H9 (cell line): Measurements from ENCODE around the gene EPN1. TPM values are rescaled to one million over a fixed set of nuclear protein-coding genes. Genes with fewer than 3 reads are reported as not detected.

Experiments used
- DNase-seq: peaks from one replicate; pipeline ENCODE4 v3.0.0-alpha.2; 2017
- H2AFZ ChIP-seq: one replicate; pipeline ENCODE4 v1.6.1; 2013; ENCODE audit warnings: mild to moderate bottlenecking, low read length, control low read depth, moderate library complexity
- H2AK5ac ChIP-seq: 2 replicates; pipeline ENCODE4 v1.6.1; 2013; ENCODE audit warnings: low read length, control low read depth, mixed read lengths; ENCODE audit not compliant: insufficient read length
- H2BK120ac ChIP-seq: one replicate; pipeline ENCODE4 v1.6.1; 2013; ENCODE audit warnings: low read depth, mild to moderate bottlenecking, low read length, control low read depth, inconsistent platforms; ENCODE audit not compliant: poor library complexity, severe bottlenecking
- H2BK12ac ChIP-seq: 2 replicates; pipeline ENCODE4 v1.6.1; 2013; ENCODE audit warnings: low read length, control low read depth, mixed read lengths, low read depth; ENCODE audit not compliant: insufficient read length
- H2BK15ac ChIP-seq: 2 replicates; pipeline ENCODE4 v1.6.1; 2013; ENCODE audit warnings: low read depth, low read length, control low read depth
- H2BK20ac ChIP-seq: one replicate; pipeline ENCODE4 v1.6.1; 2013; ENCODE audit warnings: low read depth, mild to moderate bottlenecking, low read length, control low read depth, inconsistent platforms; ENCODE audit not compliant: poor library complexity, severe bottlenecking
- H2BK5ac ChIP-seq: 2 replicates; pipeline ENCODE4 v1.6.1; 2013; ENCODE audit warnings: low read length, control low read depth, mixed read lengths; ENCODE audit not compliant: insufficient read length
- H3K14ac ChIP-seq: 2 replicates; pipeline ENCODE4 v1.6.1; 2013; ENCODE audit warnings: low read length, control low read depth; ENCODE audit not compliant: insufficient read depth
- H3K18ac ChIP-seq: 2 replicates; pipeline ENCODE4 v1.6.1; 2013; ENCODE audit warnings: low read depth, mild to moderate bottlenecking, mixed read lengths, low read length, control low read depth; ENCODE audit not compliant: insufficient read length
- H3K23ac ChIP-seq: 2 replicates; pipeline ENCODE4 v1.6.1; 2013; ENCODE audit warnings: low read length, control low read depth, mixed read lengths, low read depth; ENCODE audit not compliant: insufficient read length
- H3K23me2 ChIP-seq: 2 replicates; pipeline ENCODE4 v1.6.1; 2013; ENCODE audit warnings: low read depth, mild to moderate bottlenecking, mixed read lengths, low read length, control low read depth; ENCODE audit not compliant: insufficient read length, poor library complexity, severe bottlenecking
- H3K27ac ChIP-seq: 2 replicates; pipeline ENCODE4 v1.5.1; 2013; ENCODE audit warnings: low read length, control low read depth, mixed read lengths, low read depth; ENCODE audit not compliant: insufficient read length
- H3K27me3 ChIP-seq: 2 replicates; pipeline ENCODE4 v1.6.1; 2013; ENCODE audit warnings: low read length, control low read depth, inconsistent platforms; ENCODE audit not compliant: insufficient read depth
- H3K4ac ChIP-seq: 2 replicates; pipeline ENCODE4 v1.6.1; 2013; ENCODE audit warnings: low read depth, mild to moderate bottlenecking, control low read depth, inconsistent platforms, low read length, moderate library complexity
- H3K4me1 ChIP-seq: 2 replicates; pipeline ENCODE4 v1.6.1; 2013; ENCODE audit warnings: low read length, control low read depth, inconsistent platforms; ENCODE audit not compliant: insufficient read depth
- H3K4me2 ChIP-seq: 2 replicates; pipeline ENCODE4 v1.6.1; 2013; ENCODE audit warnings: low read length, control low read depth, mixed read lengths; ENCODE audit not compliant: insufficient read length, insufficient read depth
- H3K56ac ChIP-seq: 2 replicates; pipeline ENCODE4 v1.6.1; 2013; ENCODE audit warnings: low read depth, mild to moderate bottlenecking, mixed read lengths, low read length, control low read depth; ENCODE audit not compliant: insufficient read length
- H3K79me1 ChIP-seq: 2 replicates; pipeline ENCODE4 v1.6.1; 2013; ENCODE audit warnings: low read depth, mild to moderate bottlenecking, moderate library complexity, low read length, control low read depth, inconsistent platforms; ENCODE audit not compliant: insufficient read depth, poor library complexity, severe bottlenecking
- H3K79me2 ChIP-seq: 2 replicates; pipeline ENCODE4 v1.6.1; 2013; ENCODE audit warnings: low read length, control low read depth, inconsistent platforms; ENCODE audit not compliant: insufficient read depth
- H3K9ac ChIP-seq: 2 replicates; pipeline ENCODE4 v1.6.1; 2013; ENCODE audit warnings: low read length, control low read depth, mixed read lengths; ENCODE audit not compliant: insufficient read length; ENCODE audit errors: extremely low read depth
- H3K9me3 ChIP-seq: one replicate; pipeline ENCODE4 v1.6.1; 2013; ENCODE audit warnings: low read depth, low read length, inconsistent platforms; ENCODE audit not compliant: control insufficient read depth
- H3T11ph ChIP-seq: one replicate; pipeline ENCODE4 v1.6.1; 2013; ENCODE audit warnings: mild to moderate bottlenecking, low read length, control low read depth, inconsistent platforms
- H4K20me1 ChIP-seq: one replicate; pipeline ENCODE4 v1.6.1; 2013; ENCODE audit not compliant: control insufficient read depth, insufficient read length, insufficient read depth
- H4K5ac ChIP-seq: 2 replicates; pipeline ENCODE4 v1.6.1; 2013; ENCODE audit warnings: low read depth, mild to moderate bottlenecking, mixed read lengths, low read length, control low read depth; ENCODE audit not compliant: insufficient read length
- H4K8ac ChIP-seq: replicated peaks from 2 replicates; pipeline ENCODE4 v1.6.1; 2013; ENCODE audit warnings: low read length, control low read depth, mixed read lengths, low read depth; ENCODE audit not compliant: insufficient read length
- H4K91ac ChIP-seq: 2 replicates; pipeline ENCODE4 v1.6.1; 2013; ENCODE audit warnings: low read depth, mild to moderate bottlenecking, moderate library complexity, mixed read lengths, low read length, control low read depth; ENCODE audit not compliant: insufficient read length
- H3K27ac Mint-ChIP-seq, 3 experiments: 2 replicates in 2 of 3; 3 replicates in 1 of 3; pipeline ENCODE4 v1.8.0; 2020 to 2021; ENCODE audit warnings: mixed read lengths in 3 of 3, mild to moderate bottlenecking in 1 of 3, moderate library complexity in 1 of 3
- H3K27me3 Mint-ChIP-seq: 2 replicates; pipeline ENCODE4 v1.8.0; 2021; ENCODE audit warnings: low read depth, mild to moderate bottlenecking, moderate library complexity, mixed read lengths
- H3K36me3 Mint-ChIP-seq, 3 experiments: 2 replicates in 2 of 3; 3 replicates in 1 of 3; pipeline ENCODE4 v1.8.0; 2020 to 2021; ENCODE audit warnings: low read depth in 3 of 3, mixed read lengths in 3 of 3; ENCODE audit not compliant: insufficient read depth in 1 of 3
- H3K4me1 Mint-ChIP-seq, 2 experiments: 2 replicates each; pipeline ENCODE4 v1.8.0; 2020; ENCODE audit warnings: mixed read lengths in 2 of 2
- H3K4me3 Mint-ChIP-seq, 2 experiments: 2 replicates in 1 of 2; 3 replicates in 1 of 2; pipeline ENCODE4 v1.8.0; 2020 to 2021; ENCODE audit warnings: mild to moderate bottlenecking in 2 of 2, mixed read lengths in 2 of 2, moderate library complexity in 1 of 2
- H3K9me3 Mint-ChIP-seq, 2 experiments: 2 replicates in 1 of 2; 3 replicates in 1 of 2; pipeline ENCODE4 v1.8.0; 2020; ENCODE audit warnings: mild to moderate bottlenecking in 2 of 2, mixed read lengths in 2 of 2, moderate library complexity in 1 of 2
- WGBS: extraction: QIAGEN DNeasy Blood & Tissue Kit; methylation state at CpG from one replicate; pipeline ENCODE4 v1.1.7; 2013; ENCODE audit warnings: missing lambda C conversion rate, low lambda C conversion rate, mixed read lengths; ENCODE audit not compliant: insufficient read length; ENCODE audit errors: extremely low coverage; 5-methylcytosine and 5-hydroxymethylcytosine counted together
- total RNA-seq: library from RNA; stranded (reverse); gene quantifications from 2 replicates; pipeline ENCODE4 v1.2.1, GENCODE V29; 2021
- TF ChIP-seq, protein P1 (sequence below): fragments of 200-600 bp; sonication (generic); conservative IDR thresholded peaks from 3 replicates; pipeline ENCODE4 v1.8.0; 2021; ENCODE audit warnings: antibody characterized with exemption, mild to moderate bottlenecking

The EPN1 gene
- total RNA-seq, 1 experiment from 2014 or later = 159 TPM

DNA sequence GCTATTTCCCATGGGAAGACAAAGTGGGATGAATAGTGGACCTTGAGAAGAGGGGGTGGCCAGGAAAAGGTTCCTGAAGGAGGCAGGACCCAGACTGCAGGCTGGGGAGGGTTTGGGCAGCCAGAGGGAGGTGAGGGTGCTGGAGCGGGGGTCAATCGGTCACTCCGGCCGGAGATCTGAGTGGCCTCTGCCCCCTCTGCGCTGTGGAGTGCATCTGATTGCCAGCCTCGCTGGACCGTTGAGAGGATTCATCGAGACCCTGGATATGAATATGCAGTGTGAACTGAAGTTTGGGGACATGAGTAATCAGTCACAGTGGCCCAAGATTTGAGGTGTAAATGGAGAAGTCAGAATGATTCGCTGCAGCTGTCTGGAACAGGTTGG, 39.7 kb upstream of the EPN1 start:
- H2AK5ac ChIP-seq = no peak overlapping the region
- no peaks in the 10 kb centered on the region for H4K20me1 ChIP-seq
- 0 out of 2 replicates have a peak, but pooled peaks cover 2% of the 10 kb centered on the region for H3K4me1 ChIP-seq
- no peak overlapping the region for H2BK15ac ChIP-seq
- H3K27ac ChIP-seq = no peak overlapping the region
- no peaks in the 10 kb centered on the region for H3K27me3 ChIP-seq
- Mint-ChIP-seq H3K4me3 (peak overlapping the region; percentile 100), H3K27ac (peak overlapping the region; percentile 98 to 100 (median 99)), H3K36me3 (peaks cover 10 to 15% (median 14%) of the 10 kb centered on the region in 3 experiments), H3K9me3 (no peaks in the 10 kb centered on the region; a peak in 1 of 5 replicates), H3K27me3 (peaks cover 2% of the 10 kb centered on the region; the same call in 1 of the 2 replicates), H3K4me1 (peaks cover 20 to 34% of the 10 kb centered on the region in 2 experiments)
- no peak for DNase-seq
- no peak overlapping the region for H4K8ac ChIP-seq
- peaks cover 7% of the 10 kb centered on the region for H3K23me2 ChIP-seq
- peaks cover 10% of the 10 kb centered on the region; the same call in 1 of the 2 replicates for H3K79me2 ChIP-seq
- H3K56ac ChIP-seq = no peak overlapping the region
- TF ChIP-seq, protein P1, sequence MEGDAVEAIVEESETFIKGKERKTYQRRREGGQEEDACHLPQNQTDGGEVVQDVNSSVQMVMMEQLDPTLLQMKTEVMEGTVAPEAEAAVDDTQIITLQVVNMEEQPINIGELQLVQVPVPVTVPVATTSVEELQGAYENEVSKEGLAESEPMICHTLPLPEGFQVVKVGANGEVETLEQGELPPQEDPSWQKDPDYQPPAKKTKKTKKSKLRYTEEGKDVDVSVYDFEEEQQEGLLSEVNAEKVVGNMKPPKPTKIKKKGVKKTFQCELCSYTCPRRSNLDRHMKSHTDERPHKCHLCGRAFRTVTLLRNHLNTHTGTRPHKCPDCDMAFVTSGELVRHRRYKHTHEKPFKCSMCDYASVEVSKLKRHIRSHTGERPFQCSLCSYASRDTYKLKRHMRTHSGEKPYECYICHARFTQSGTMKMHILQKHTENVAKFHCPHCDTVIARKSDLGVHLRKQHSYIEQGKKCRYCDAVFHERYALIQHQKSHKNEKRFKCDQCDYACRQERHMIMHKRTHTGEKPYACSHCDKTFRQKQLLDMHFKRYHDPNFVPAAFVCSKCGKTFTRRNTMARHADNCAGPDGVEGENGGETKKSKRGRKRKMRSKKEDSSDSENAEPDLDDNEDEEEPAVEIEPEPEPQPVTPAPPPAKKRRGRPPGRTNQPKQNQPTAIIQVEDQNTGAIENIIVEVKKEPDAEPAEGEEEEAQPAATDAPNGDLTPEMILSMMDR = no peak
- no peak overlapping the region for H2BK20ac ChIP-seq
- no peak overlapping the region for H3K4ac ChIP-seq
- peaks cover 6% of the 10 kb centered on the region for H3K79me1 ChIP-seq
- H3T11ph ChIP-seq = no peak overlapping the region
- peak overlapping the region; percentile 69 for H3K14ac ChIP-seq
- H4K91ac ChIP-seq = no peak overlapping the region
- H2BK5ac ChIP-seq = no peak overlapping the region
- no peak overlapping the region for H2BK12ac ChIP-seq
- H3K9ac ChIP-seq = peak overlapping the region; percentile 94
- no peak overlapping the region for H2AFZ ChIP-seq
- no CpG with 5 or more reads among the region's 9 CpGs for WGBS
- H3K9me3 ChIP-seq = no peaks in the 10 kb centered on the region
- H3K4me2 ChIP-seq = peak overlapping the region; percentile 85
- H4K5ac ChIP-seq = no peak overlapping the region
- no peak overlapping the region for H3K23ac ChIP-seq
- H2BK120ac ChIP-seq = no peak overlapping the region
- peak overlapping the region; percentile 15 for H3K18ac ChIP-seq
